Measurements from ENCODE around the gene DNAJB13.

The DNAJB13 gene

DNA sequence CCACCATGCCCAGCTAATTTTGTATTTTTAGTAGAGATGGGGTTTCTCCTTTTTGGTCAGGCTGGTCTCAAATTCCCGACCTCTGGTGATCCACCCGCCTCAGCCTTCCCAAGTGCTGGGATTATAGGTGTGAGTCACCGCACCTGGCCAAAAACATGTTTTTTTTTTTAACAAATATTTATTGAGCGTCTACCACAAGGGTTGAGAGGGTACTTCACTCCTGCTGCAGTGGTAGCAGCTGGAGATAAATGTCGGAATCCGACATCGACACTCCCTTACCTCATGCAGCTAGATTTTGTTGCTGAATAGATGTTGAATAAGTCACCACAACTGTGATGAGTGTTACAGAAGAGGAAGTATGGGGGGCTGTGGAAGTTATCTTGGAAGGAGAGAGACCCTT, 971 bp downstream of the DNAJB13 start:
- no peak for DNase-seq (ENCODE audit: low read depth)

DNA sequence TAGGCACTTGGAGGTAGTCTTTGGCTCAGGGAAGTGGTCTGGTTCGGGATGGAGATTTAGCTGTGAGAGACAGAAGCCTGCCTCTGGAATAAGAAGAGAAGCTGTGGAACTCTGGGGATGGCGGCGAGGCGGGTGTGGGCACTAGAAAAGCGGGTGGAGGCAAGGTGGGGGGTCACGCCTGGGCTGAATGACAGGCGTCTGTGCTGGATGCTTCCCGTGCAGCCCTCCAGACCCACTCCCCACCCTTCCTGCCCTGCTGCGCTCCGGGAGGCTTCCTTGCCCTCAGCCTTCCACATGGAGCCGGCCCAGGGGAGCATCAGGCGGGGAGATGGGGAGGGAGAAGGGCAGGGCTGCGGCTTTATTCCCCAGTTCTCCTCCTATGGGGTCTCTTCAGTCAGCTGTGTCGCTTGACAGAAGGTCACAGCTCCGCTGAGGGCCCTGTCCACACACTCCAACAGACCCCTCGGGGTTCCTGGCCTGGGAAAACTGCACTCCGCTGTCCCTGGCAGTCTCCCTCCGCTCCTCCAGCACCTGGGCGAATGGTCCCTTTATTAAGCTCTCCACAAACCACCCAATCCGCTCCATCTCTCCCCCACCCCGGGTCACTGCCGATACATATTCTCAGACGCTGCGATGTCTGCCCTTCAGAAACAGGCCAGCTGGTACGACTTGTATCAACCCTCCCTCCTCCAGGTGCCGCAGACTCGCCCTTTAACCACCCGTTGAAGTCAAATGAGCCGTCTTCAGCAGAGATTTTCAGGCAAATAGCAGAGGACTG, 6.2 kb downstream of the DNAJB13 start:
- no peak for DNase-seq (ENCODE audit: low read depth)

- no peak for DNase-seq (ENCODE audit: low read depth)
These were observed 7.0 kb downstream of the DNAJB13 start for GRCh38 chr11:73957654-73958361.

DNA sequence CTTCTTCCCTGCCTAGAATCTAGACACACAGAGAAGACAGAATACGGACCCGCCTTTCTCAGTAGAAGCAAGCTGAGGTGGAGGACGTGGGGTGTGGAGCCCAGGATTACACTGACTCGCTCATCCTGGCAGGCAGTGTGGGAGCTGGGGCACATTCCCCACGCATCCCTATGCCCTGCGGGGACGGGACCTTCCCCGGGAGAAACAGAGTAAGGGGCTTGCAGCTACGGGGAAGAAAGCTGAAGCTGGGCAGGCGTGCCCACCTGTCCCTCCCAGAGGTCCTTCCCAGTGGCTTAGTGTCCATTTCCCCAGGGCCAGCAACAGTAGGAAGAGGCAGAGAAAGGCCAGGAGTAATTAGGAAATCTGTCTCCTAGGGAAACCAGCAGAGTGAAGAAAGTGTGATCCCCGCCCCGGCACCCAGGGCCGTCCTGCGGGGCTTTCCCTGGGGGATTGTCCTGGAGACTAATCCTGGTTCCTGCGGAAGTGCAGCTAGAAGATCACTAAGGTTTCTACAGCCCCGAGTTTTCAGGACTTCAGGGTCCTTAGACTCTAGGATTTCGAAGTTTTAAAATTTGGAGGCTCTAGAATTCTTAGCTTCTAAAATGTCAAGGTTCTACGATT, 7.8 kb downstream of the DNAJB13 start:
- DNase-seq (ENCODE audit: low read depth), result no peak

GRCh38 chr11:73961321-73961720, 10.5 kb downstream of the DNAJB13 start:
- no peak for DNase-seq (ENCODE audit: low read depth)

- no peak for DNase-seq (ENCODE audit: low read depth)
These were observed 11.4 kb downstream of the DNAJB13 start for GRCh38 chr11:73962101-73962705.

- DNase-seq (ENCODE audit: low read depth), result no peak
These were observed 13.0 kb downstream of the DNAJB13 start for GRCh38 chr11:73963861-73964260.

GRCh38 chr11:73965076-73965763, 14.4 kb downstream of the DNAJB13 start:
- no peak for DNase-seq (ENCODE audit: low read depth)

GRCh38 chr11:73965764-73966121, 14.9 kb downstream of the DNAJB13 start:
- no peak for DNase-seq (ENCODE audit: low read depth)

DNA sequence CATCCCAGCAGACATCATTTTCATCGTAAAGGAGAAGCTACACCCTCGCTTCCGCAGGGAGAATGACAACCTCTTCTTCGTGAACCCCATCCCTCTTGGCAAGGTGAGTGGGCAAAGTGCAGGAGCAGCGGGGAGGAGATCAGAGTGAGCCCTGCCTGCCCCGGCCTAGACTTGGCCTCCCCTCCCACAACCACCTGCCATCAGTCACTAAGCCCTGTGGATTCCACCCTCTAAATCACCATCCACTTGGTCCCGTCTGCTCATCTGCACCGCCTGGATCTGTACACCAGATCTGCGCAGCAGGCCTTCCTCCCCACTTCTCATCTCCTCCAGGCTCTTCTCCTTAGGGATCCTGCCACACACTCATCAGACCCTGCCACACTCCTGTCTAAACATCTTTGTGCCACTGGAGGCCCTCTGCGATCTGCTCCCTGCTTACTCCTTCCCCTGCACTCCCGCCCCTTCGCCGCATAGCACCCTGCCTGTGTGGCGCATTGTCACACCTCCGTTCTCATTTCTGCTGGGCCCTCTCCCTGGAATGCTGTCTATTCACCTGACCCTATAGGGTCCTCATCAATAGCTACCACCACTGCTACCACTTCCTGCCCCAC, 17.6 kb downstream of the DNAJB13 start:
- no peak for DNase-seq (ENCODE audit: low read depth)

DNA sequence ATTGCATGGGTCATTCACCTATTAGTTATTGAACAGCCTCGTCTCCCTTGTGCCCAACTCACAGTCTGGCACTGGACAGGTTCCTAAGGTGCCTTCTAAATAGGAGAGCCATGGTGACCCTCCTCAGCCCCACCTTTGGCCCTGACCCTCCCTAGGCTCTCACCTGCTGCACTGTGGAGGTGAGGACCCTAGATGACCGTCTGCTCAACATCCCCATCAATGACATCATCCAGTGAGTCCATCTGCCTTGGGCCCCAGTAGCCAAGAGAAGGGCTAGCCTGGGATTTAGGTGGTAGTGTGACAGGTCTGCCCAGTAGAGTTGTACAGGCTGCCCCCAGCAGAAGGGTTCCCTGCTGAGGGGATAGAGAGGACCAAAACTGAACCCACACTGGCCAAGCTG, 18.3 kb downstream of the DNAJB13 start:
- DNase-seq (ENCODE audit: low read depth), result no peak

DNA sequence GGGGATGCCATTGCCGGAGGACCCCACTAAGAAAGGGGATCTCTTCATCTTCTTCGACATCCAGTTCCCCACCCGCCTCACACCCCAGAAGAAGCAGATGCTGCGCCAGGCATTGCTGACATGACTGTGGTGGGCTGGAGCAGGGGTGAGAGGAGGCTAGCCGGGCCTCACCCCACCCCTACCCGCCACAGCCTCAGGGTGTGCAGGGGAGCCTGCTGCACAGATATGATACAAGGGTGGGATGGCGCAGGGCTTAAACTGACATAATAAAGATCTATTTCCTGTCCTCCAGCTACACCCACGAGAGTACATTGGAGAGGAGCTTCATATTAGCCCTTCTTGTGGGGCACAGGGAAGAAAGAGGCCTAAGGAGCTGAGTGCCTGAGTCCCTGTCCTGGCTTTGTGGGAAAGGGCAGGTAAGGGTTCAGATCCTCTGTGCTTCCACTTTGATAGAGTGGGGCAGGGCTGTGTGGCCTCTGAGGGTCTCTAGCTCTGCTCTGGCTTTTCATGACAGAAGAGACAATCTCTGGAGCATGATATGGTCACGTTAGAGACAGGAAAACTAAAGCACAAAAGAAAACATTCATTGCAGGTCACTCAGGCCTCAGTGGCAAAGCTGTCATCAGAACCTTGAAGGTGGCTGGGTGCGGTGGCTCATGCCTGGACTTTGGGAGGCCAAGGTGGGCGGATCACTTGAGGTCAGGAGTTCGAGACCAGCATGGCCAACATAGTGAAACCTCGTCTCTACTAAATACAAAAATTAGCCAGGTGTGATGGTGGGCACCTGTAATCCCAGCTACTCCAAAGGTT, 19.4 kb downstream of the DNAJB13 start:
- DNase-seq (ENCODE audit: low read depth), result no peak

GRCh38 chr11:73971175-73971719, 20.4 kb downstream of the DNAJB13 start:
- DNase-seq (ENCODE audit: low read depth), result no peak

- DNase-seq (ENCODE audit: low read depth), result no peak
These were observed 21.4 kb downstream of the DNAJB13 start for GRCh38 chr11:73972187-73972586.

GRCh38 chr11:73972620-73973449, 22.0 kb downstream of the DNAJB13 start:
- DNase-seq (ENCODE audit: low read depth), result no peak

GRCh38 chr11:73974604-73975478, 24.0 kb downstream of the DNAJB13 start:
- DNase-seq (ENCODE audit: low read depth), result no peak

DNA sequence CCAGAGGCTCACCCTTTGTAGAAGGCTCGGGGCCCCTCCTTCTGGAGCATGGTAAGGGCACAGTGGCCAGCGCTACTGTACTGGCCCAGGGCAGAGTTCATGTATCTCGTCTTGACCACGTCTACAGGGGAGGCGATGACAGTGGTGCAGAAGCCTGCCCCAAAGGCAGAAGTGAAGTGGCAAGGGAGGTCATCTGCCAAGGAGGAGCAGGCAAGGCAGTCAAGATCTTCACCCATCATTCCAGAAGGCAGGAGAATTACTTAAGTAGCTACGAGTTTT, 24.6 kb downstream of the DNAJB13 start:
- DNase-seq (ENCODE audit: low read depth), result no peak

- no peak for DNase-seq (ENCODE audit: low read depth)
These were observed 25.8 kb downstream of the DNAJB13 start for GRCh38 chr11:73976451-73977151.

Measured in stimulated activated CD4-positive, alpha-beta T cell treated with anti-CD3 and anti-CD28 coated beads, Interleukin-2, amount 100 ng/mL, for 4 hours (primary cell).